ENCODE measurements around the gene ADRA2C.

GRCh38 chr4:3744232-3744631, 22.0 kb upstream of the ADRA2C start:
- TF ChIP-seq MAX (IDR thresholded peaks at IDR 0.05) (no peak), EP300 (IDR thresholded peaks at IDR 0.05; ENCODE audit: borderline replicate concordance) (no peak), CEBPB (IDR thresholded peaks at IDR 0.05) (no peak), EGR1 (IDR thresholded peaks at IDR 0.05) (no peak), REST (IDR thresholded peaks at IDR 0.05; ENCODE audit: low read depth) (no peak), CREB1 (IDR thresholded peaks at IDR 0.05; ENCODE audit: low read depth) (no peak), TEAD4 (IDR thresholded peaks at IDR 0.05) (no peak), TAF1 (IDR thresholded peaks at IDR 0.05; ENCODE audit: low read depth) (no peak), YY1 (IDR thresholded peaks at IDR 0.05; ENCODE audit: low read depth) (no peak)
